Activated naive CD8-positive, alpha-beta T cell treated with anti-CD3 and anti-CD28 coated beads, Interleukin-2, amount 50 U/mL, for 24 hours (primary cell): ENCODE results near the gene RGS7BP.

Source experiments
- ATAC-seq: fragments of 150-1000 bp; cut with Tn5 transposase; one replicate; pipeline ENCODE4 v1.10.0; 2021
- DNase-seq: peaks from one replicate; pipeline ENCODE4 v3.0.0; 2021
- H3K27ac Mint-ChIP-seq: one replicate; pipeline ENCODE4 v1.8.0; 2021; ENCODE audit warnings: mild to moderate bottlenecking, mixed read lengths
- H3K27me3 Mint-ChIP-seq: one replicate; pipeline ENCODE4 v1.8.0; 2021; ENCODE audit warnings: mixed read lengths
- H3K36me3 Mint-ChIP-seq: one replicate; pipeline ENCODE4 v1.8.0; 2021; ENCODE audit warnings: low read depth, mixed read lengths
- H3K4me1 Mint-ChIP-seq: one replicate; pipeline ENCODE4 v1.8.0; 2021; ENCODE audit warnings: mixed read lengths
- H3K4me3 Mint-ChIP-seq: one replicate; pipeline ENCODE4 v1.8.0; 2021; ENCODE audit warnings: mild to moderate bottlenecking, moderate library complexity, mixed read lengths
- H3K9me3 Mint-ChIP-seq: one replicate; pipeline ENCODE4 v1.8.0; 2021; ENCODE audit warnings: mixed read lengths

RGS7BP gene

GRCh38 chr5:64505769-64506566 lies at the start of gene RGS7BP:
Gene RGS7BP, plus strand, starts transcription at chr5:64506015. Its CDS starts 610 bp downstream, at chr5:64506625.
- Mint-ChIP-seq H3K27ac (no peak within 1 kb of the TSS), H3K27me3 (peaks cover 48% of the 10 kb centered on the region), H3K4me1 (peaks cover 5% of the 10 kb centered on the region), H3K9me3 (no peaks in the 10 kb centered on the region), H3K4me3 (no peak within 1 kb of the TSS), H3K36me3 (no peaks in the 10 kb centered on the region)
- DNase-seq (no peak), ATAC-seq (peak; percentile 48)

GRCh38 chr5:64457846-64458245 lies 48.0 kb upstream of the RGS7BP start:
- Mint-ChIP-seq H3K9me3 (peaks cover 12% of the 10 kb centered on the region), H3K27ac (no peak overlapping the region), H3K4me1 (no peaks in the 10 kb centered on the region), H3K27me3 (no peaks in the 10 kb centered on the region), H3K4me3 (no peak overlapping the region), H3K36me3 (no peaks in the 10 kb centered on the region)
- DNase-seq, result no peak
- no peak for ATAC-seq

- Mint-ChIP-seq H3K27me3 (no peaks in the 10 kb centered on the region), H3K9me3 (peaks cover 12% of the 10 kb centered on the region), H3K4me1 (no peaks in the 10 kb centered on the region), H3K27ac (no peak overlapping the region), H3K36me3 (no peaks in the 10 kb centered on the region), H3K4me3 (no peak overlapping the region)
- no peak for ATAC-seq
- DNase-seq, result no peak
Observed at GRCh38 chr5:64458948-64459347, 46.9 kb upstream of the RGS7BP start.

GRCh38 chr5:64462391-64462790 lies 43.4 kb upstream of the RGS7BP start:
- H3K4me3 Mint-ChIP-seq, result no peak overlapping the region
- no peaks in the 10 kb centered on the region for H3K36me3 Mint-ChIP-seq
- no peaks in the 10 kb centered on the region for H3K4me1 Mint-ChIP-seq
- H3K9me3 Mint-ChIP-seq, result peaks cover 18% of the 10 kb centered on the region
- no peaks in the 10 kb centered on the region for H3K27me3 Mint-ChIP-seq
- no peak for DNase-seq
- no peak overlapping the region for H3K27ac Mint-ChIP-seq
- no peak for ATAC-seq

- no peaks in the 10 kb centered on the region for H3K4me1 Mint-ChIP-seq
- H3K27ac Mint-ChIP-seq, result no peak overlapping the region
- DNase-seq (no peak), ATAC-seq (no peak)
- H3K27me3 Mint-ChIP-seq, result no peaks in the 10 kb centered on the region
- no peak overlapping the region for H3K4me3 Mint-ChIP-seq
- peaks cover 6% of the 10 kb centered on the region for H3K9me3 Mint-ChIP-seq
- H3K36me3 Mint-ChIP-seq, result no peaks in the 10 kb centered on the region
Observed at GRCh38 chr5:64486163-64486562, 19.7 kb upstream of the RGS7BP start.

GRCh38 chr5:64487283-64487682 lies 18.5 kb upstream of the RGS7BP start:
- H3K27me3 Mint-ChIP-seq, result no peaks in the 10 kb centered on the region
- H3K36me3 Mint-ChIP-seq, result no peaks in the 10 kb centered on the region
- H3K27ac Mint-ChIP-seq, result no peak overlapping the region
- ATAC-seq, result no peak
- H3K4me3 Mint-ChIP-seq, result no peak overlapping the region
- H3K9me3 Mint-ChIP-seq, result peaks cover 6% of the 10 kb centered on the region
- H3K4me1 Mint-ChIP-seq, result no peaks in the 10 kb centered on the region
- no peak for DNase-seq

GRCh38 chr5:64489857-64490256 lies 16.0 kb upstream of the RGS7BP start:
- Mint-ChIP-seq H3K27ac (no peak overlapping the region), H3K9me3 (peaks cover 6% of the 10 kb centered on the region)
- ATAC-seq, result no peak

GRCh38 chr5:64497386-64497785 lies 8.4 kb upstream of the RGS7BP start:
- DNase-seq (no peak), ATAC-seq (no peak)
- Mint-ChIP-seq H3K4me1 (no peaks in the 10 kb centered on the region), H3K36me3 (no peaks in the 10 kb centered on the region), H3K27me3 (no peaks in the 10 kb centered on the region), H3K9me3 (no peaks in the 10 kb centered on the region), H3K27ac (no peak overlapping the region), H3K4me3 (no peak overlapping the region)

More at GRCh38 chr5:64489857-64490256, 16.0 kb upstream of the RGS7BP start:
- Mint-ChIP-seq H3K27me3 (no peaks in the 10 kb centered on the region), H3K36me3 (no peaks in the 10 kb centered on the region), H3K4me1 (no peaks in the 10 kb centered on the region), H3K4me3 (no peak overlapping the region)
- DNase-seq, result no peak

- ATAC-seq (no peak), DNase-seq (no peak)
- H3K4me3 Mint-ChIP-seq, result no peak overlapping the region
- H3K36me3 Mint-ChIP-seq, result no peaks in the 10 kb centered on the region
- H3K4me1 Mint-ChIP-seq, result peaks cover 5% of the 10 kb centered on the region
- H3K27me3 Mint-ChIP-seq, result peaks cover 34% of the 10 kb centered on the region
- no peaks in the 10 kb centered on the region for H3K9me3 Mint-ChIP-seq
- H3K27ac Mint-ChIP-seq, result no peak overlapping the region
Observed at GRCh38 chr5:64502196-64502595, 3.6 kb upstream of the RGS7BP start.

- DNase-seq (no peak), ATAC-seq (peak; percentile 12)
- H3K27ac Mint-ChIP-seq, result no peak overlapping the region
- peaks cover 5% of the 10 kb centered on the region for H3K4me1 Mint-ChIP-seq
- no peaks in the 10 kb centered on the region for H3K9me3 Mint-ChIP-seq
- no peaks in the 10 kb centered on the region for H3K36me3 Mint-ChIP-seq
- H3K27me3 Mint-ChIP-seq, result peaks cover 48% of the 10 kb centered on the region
- no peak overlapping the region for H3K4me3 Mint-ChIP-seq
Observed at GRCh38 chr5:64506567-64507263, 900 bp downstream of the RGS7BP start.

GRCh38 chr5:64507264-64507605 lies 1.4 kb downstream of the RGS7BP start:
- Mint-ChIP-seq H3K27me3 (peaks cover 48% of the 10 kb centered on the region), H3K36me3 (no peaks in the 10 kb centered on the region), H3K9me3 (no peaks in the 10 kb centered on the region), H3K4me3 (no peak overlapping the region), H3K4me1 (peaks cover 5% of the 10 kb centered on the region), H3K27ac (no peak overlapping the region)
- ATAC-seq, result no peak
- DNase-seq, result no peak

- Mint-ChIP-seq H3K27me3 (peaks cover 33% of the 10 kb centered on the region), H3K9me3 (no peaks in the 10 kb centered on the region), H3K36me3 (no peaks in the 10 kb centered on the region), H3K27ac (no peak overlapping the region), H3K4me3 (no peak overlapping the region), H3K4me1 (peaks cover 5% of the 10 kb centered on the region)
- ATAC-seq, result no peak
- no peak for DNase-seq
Observed at GRCh38 chr5:64509828-64510227, 4.0 kb downstream of the RGS7BP start.

- Mint-ChIP-seq H3K4me1 (no peaks in the 10 kb centered on the region), H3K9me3 (no peaks in the 10 kb centered on the region), H3K27ac (no peak overlapping the region), H3K4me3 (no peak overlapping the region), H3K36me3 (no peaks in the 10 kb centered on the region), H3K27me3 (peaks cover 4% of the 10 kb centered on the region)
- DNase-seq (no peak), ATAC-seq (no peak)
Observed at GRCh38 chr5:64513492-64513891, 7.7 kb downstream of the RGS7BP start.

- H3K27ac Mint-ChIP-seq, result no peak overlapping the region
- H3K36me3 Mint-ChIP-seq, result no peaks in the 10 kb centered on the region
- H3K9me3 Mint-ChIP-seq, result no peaks in the 10 kb centered on the region
- DNase-seq (no peak), ATAC-seq (no peak)
- H3K27me3 Mint-ChIP-seq, result peaks cover 4% of the 10 kb centered on the region
- no peaks in the 10 kb centered on the region for H3K4me1 Mint-ChIP-seq
- H3K4me3 Mint-ChIP-seq, result no peak overlapping the region
Observed at GRCh38 chr5:64514612-64515011, 8.8 kb downstream of the RGS7BP start.

GRCh38 chr5:64516216-64516615 lies 10.4 kb downstream of the RGS7BP start:
- H3K4me1 Mint-ChIP-seq, result no peaks in the 10 kb centered on the region
- no peak overlapping the region for H3K4me3 Mint-ChIP-seq
- ATAC-seq (no peak), DNase-seq (no peak)
- no peak overlapping the region for H3K27ac Mint-ChIP-seq
- H3K9me3 Mint-ChIP-seq, result no peaks in the 10 kb centered on the region
- H3K27me3 Mint-ChIP-seq, result peaks cover 2% of the 10 kb centered on the region
- no peaks in the 10 kb centered on the region for H3K36me3 Mint-ChIP-seq
